ENCODE measurements around the gene AURKA.

DNA sequence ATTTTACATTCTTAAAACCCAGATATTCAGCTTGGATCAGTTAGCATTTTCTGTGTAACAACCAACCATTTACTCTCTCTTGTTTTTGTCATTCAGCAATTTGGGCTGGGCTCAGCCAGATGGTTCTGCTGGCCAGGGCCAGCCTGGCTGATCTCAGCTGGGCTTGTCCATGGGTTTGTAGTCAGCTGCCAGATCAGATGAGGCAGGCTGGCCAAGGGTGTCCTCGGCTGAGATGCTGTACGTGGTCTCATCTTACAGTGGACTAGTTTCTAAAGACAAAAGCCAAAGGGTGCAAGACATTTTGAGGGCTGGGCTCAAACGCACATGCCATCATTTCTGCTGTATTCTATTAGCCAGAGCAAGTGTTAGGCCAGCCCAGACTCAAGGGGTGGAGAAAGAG, 49.2 kb downstream of the AURKA start:
- TF ChIP-seq EZH2 (IDR thresholded peaks at IDR 0.05; ENCODE audit: low read length, missing control alignments): no peak
- TF ChIP-seq, protein P1, sequence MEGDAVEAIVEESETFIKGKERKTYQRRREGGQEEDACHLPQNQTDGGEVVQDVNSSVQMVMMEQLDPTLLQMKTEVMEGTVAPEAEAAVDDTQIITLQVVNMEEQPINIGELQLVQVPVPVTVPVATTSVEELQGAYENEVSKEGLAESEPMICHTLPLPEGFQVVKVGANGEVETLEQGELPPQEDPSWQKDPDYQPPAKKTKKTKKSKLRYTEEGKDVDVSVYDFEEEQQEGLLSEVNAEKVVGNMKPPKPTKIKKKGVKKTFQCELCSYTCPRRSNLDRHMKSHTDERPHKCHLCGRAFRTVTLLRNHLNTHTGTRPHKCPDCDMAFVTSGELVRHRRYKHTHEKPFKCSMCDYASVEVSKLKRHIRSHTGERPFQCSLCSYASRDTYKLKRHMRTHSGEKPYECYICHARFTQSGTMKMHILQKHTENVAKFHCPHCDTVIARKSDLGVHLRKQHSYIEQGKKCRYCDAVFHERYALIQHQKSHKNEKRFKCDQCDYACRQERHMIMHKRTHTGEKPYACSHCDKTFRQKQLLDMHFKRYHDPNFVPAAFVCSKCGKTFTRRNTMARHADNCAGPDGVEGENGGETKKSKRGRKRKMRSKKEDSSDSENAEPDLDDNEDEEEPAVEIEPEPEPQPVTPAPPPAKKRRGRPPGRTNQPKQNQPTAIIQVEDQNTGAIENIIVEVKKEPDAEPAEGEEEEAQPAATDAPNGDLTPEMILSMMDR (conservative IDR thresholded peaks at IDR 0.05 in 1 of 2, IDR thresholded peaks at IDR 0.05 in 1 of 2; ENCODE audit: low read depth in 1 of 2, low read length in 2 of 2): no peak

Measured in fibroblast of lung (primary cell).